Daoy (cell line): ENCODE measurements around the gene PGLYRP3. TPM values are rescaled to one million over a fixed set of nuclear protein-coding genes. Genes with fewer than 3 reads are reported as not detected.
A peak's percentile ranks its signal among the peaks of the same experiment; 100 is the strongest.

Experiments
- DNase-seq: peaks from one replicate; pipeline ENCODE4 v3.0.0-alpha.2; 2015; ENCODE audit warnings: low read depth
- total RNA-seq: library from RNA; depleted of rRNA; stranded (reverse); fragments of >200 nt; shearing (Covaris generic); gene quantifications from 2 replicates; pipeline ENCODE4 v1.2.3, GENCODE V29; 2014

The PGLYRP3 gene
- total RNA-seq, 1 experiment from 2014 or later = not detected

DNA sequence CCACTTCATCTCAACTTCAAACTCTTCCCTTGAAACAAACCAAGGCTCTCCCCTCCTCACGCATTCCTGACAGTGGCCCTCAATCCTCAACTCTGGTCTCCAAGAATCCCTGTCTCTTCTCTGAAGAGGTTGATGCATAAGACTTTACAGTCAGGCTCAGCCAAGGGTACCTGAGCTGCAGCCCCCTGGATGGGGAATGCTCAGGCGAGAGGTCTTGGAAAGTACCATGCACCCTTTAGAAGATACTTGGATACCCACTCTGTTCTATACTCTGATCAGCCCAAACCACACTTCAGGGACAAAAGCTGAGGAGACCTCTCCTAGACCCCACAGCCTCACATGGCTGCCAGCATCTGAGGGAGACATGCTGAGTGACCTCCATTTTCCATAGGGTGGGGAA lies 536 bp upstream of the PGLYRP3 start:
- no peak for DNase-seq

GRCh38 chr1:153310526-153310925 lies 2.2 kb downstream of the PGLYRP3 start:
- no peak for DNase-seq

GRCh38 chr1:153309441-153309840 lies 3.3 kb downstream of the PGLYRP3 start:
- no peak for DNase-seq

DNA sequence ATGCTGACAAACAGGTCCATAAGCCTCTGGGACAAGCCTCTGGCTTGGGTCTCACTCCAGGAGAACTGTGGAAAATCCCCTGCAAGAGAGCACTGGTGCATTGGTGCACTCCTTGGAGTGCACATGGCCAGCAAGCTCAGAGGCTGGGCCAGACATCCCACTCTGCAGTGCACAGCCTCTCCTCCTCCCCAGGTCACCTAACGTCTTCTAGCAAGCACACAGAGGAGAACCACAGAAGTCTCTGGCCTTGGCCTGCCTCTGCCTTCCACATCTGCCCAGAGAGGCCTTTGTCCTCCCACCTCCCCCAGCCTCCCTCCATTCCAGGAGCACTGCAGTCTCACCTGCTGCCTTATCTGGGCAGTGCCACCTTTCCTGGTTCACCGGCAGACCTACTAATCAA lies 4.2 kb downstream of the PGLYRP3 start:
- no peak for DNase-seq

DNA sequence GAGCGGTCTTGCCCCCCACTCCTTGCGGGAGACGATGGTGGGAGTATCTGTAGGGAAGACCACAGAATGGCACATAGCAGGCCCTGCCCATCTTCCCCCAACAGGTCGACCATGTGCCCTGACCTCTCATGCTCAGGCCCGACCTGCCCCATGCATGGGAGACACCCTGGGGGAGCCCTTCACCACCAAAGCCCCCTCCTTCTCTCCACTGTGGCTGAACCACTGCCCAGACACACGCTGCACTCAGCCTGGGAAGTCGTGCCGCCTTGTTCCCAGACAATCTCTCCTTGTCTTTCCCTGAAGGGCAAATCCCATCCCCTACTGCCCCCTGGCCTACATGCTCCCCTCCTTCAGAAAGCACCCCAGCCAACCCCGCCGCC lies 5.5 kb downstream of the PGLYRP3 start:
- DNase-seq = no peak

DNA sequence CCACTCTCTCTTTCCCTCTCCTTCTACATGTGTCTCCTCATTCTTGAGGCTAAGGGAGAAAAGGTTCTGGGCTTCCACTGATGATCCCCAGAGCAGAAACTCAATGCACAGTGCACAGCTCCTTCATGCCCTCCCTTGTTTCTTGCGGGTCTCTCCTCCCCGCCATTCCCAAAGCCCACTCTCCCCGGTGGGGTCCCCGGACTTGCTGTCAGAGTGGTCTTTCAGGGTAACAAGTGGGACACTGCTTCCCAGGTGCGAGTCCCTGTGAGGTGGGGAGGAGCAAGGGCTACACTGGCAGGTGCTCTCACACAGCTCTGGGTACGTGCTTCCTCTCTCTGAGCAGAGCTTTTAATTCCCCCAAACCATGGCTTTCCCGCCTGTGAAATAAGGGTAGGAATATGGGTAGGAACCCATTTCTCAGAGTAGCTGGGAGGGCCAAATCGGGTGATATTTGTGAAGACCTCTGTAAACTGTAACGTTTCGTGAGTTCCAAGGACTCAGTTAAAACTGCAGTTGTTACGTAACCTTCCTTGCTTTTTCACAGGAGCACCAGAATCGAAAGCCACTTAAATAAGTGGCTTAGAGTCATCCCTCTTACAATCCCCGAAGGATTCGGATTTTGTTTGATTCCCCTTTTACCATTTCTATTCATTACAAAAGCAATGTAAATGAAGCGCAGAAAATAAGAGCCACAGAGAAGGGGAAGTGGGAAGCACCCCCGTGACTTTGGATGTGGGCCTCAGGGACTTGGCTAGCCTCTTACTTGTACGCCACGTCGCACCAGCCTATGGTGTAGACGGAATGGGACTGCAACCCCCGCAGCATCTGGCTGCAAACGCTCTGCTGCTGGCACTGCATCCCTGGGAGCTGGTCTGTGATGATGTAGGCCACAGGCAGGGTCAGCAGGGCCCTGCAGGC lies 6.2 kb downstream of the PGLYRP3 start:
- no peak for DNase-seq

- DNase-seq = no peak
Observed at GRCh38 chr1:153305682-153306081, 7.1 kb downstream of the PGLYRP3 start.

GRCh38 chr1:153302308-153302707 lies 10.4 kb downstream of the PGLYRP3 start:
- no peak for DNase-seq

DNA sequence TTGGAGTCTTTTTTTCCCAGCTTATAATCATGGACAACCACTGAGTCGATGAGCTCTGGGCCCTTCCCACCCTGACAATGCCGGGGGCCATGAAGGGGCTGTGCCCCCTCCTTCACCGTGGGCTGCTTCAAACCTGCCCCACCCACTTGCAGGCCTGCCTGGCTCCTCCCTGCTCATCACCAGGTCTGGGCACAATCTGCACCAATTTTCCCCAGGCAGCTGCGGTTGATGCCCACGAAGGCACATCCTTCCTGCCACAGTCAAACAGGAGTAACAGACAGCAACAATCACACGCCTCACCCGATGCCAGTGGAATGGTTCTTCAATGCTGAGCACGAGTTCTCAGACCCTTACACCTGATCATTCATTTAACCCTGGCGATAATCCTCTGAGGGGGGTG lies 18.9 kb downstream of the PGLYRP3 start:
- DNase-seq = no peak

GRCh38 chr1:153293480-153293775 lies 19.3 kb downstream of the PGLYRP3 start:
- DNase-seq = no peak

DNA sequence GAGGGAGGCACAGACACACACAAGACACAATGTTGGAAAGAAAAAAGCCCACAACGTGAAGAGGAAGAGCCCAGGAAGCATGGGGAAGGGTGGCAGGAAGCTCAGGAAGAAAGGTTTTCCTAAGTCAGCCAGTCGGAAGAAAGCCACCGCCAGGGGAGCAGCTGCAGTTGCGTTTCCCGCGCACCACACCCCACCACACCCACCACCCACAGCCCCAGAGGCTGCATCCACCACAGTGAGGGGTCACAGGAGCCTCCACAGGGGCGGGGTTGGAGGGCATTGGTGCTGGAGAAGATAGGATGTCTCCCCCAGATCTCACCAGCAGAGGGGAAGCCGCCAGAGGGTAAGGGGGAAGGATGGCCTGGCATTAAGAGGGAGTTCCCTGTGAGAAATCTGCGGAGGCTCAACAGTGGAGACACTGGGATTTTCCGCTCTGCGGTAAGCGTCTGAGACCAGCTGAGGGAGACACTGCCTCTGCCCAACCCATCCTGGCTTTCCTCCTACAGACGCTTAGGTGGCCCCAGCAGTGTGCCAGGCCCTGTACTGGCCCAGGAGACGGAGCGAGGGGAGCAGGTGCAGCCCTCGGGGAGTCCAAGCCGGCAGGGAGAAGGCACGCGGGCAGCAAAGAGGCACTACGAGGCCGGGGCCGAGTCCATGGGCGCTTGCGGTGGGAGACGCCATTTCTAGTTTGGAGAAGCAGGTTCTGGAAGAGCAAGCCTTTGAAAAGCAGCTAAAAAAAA lies 19.8 kb downstream of the PGLYRP3 start:
- DNase-seq = peak; percentile 14

DNA sequence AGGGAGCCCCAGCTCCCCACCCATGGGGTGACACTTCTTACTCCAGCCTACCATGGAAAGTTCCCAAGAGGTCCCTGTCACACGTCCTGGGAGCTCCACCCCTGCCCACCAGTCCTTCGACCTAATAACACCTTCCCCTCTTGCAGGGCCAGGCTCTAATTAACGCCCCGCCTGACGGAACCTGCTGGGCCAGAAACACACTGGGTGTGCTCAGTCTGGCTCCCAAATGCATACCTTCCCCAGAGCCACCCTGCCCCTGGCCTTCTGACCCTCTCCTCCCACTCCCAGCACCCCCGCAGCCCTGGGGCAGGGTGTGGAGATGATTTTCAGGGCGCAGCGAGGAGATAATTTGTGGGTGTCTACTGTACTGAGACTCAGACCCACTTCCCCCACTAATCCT lies 20.6 kb downstream of the PGLYRP3 start:
- DNase-seq = no peak

- no peak for DNase-seq
Observed at GRCh38 chr1:153291514-153291913, 21.2 kb downstream of the PGLYRP3 start.

DNA sequence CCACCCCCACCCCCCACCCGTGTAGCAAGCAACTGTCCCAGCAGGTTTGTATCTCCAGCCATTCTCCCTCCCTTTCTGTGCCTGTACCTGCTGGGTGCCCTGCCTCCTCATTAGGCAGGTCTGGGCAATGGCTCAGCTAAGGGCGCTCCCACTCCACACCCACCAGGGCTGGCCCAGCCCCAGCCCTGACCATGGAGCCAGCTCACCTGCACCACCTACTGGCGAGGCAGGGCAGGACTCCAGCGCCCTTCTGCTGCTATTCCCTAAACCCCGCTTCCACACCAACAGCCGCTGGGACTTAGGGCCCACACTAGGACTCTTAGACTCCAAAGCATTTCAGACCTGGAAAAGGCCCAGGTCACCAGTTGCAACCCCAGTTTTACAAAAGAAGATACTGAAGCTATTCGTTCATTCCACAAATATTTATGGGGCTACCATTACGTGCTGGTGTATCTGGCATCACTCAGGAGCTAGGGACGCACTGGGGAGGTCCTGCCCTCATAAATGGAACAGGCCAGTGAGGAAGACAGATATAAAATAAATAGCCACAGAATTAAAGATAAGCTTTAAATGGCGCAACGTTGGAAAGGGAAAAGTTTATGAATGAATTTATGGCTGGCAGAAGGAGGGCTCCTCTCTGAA lies 24.0 kb downstream of the PGLYRP3 start:
- peak; percentile 60 for DNase-seq

- DNase-seq = peak; percentile 47
Observed at GRCh38 chr1:153277852-153278251, 34.9 kb downstream of the PGLYRP3 start.

- DNase-seq = no peak
Observed at GRCh38 chr1:153272186-153272585, 40.6 kb downstream of the PGLYRP3 start.

DNA sequence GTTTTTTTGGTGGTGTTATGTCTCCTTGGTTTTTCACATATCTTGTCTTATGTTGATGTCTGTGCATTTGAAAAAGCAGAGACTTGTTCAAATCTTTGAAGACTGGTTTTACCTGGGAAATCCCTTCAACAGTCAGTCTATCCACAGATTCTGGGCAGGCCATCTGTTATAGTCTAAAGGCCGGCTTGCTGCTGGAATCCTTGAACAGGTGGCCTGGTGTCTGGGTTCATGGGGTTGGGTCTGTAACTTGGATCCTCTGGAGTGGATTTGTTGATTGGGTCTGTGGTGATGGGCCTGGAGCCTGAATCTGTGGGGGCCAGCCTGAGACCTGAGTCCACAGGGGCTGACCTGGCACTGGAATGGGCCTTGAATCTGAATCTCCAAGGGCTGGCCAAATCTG lies 41.0 kb downstream of the PGLYRP3 start:
- no peak for DNase-seq

DNA sequence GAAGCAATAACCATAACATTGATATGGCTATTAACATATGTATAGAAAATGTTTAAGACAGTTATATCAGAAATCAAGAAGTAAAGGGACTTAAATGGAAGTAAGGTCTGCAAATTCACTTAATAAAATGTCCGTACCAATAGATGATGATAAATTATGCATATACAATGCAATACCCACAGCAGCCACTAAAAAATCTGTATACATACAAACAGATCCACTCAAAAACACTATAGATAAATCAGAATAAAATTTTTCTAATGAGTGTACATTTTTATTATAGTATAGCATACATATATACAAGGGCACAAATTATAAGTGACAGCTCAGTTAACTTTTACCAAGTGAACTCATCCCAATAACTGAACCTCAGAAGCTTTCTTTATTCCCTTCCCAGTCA lies 47.3 kb downstream of the PGLYRP3 start:
- DNase-seq = no peak

DNA sequence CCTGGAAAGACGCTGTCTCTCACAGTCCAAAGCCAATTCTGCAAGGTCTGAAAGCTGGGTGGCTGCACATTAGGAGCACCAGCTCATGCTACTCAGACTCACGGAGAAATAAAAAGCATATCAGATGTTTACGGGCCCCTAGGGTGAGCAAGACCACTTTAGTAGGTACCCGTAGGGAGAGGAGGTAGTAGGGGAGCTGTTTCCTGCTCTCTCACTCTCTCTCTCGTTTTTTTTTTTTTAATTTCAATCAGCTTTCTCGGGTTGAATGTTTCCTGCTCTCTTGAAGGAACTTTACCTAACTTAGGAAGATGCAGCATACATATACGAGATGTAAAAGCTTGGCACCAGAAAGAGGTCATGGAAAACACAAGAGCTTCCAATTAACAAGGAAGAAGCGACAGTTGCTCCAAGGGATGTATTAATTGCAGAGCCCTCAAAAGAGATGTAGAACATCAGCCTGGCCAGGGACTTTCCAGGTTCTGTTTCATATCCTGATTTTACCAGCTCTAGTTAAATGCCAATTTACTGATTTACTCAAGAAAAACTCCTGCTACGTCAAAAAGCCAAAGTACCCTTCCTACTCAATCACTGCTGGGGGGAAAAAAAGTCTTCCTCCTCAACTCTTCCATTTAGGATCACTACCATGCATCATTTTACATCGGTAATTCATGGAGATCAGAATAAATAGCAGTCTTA lies 50.1 kb downstream of the PGLYRP3 start:
- no peak for DNase-seq

DNA sequence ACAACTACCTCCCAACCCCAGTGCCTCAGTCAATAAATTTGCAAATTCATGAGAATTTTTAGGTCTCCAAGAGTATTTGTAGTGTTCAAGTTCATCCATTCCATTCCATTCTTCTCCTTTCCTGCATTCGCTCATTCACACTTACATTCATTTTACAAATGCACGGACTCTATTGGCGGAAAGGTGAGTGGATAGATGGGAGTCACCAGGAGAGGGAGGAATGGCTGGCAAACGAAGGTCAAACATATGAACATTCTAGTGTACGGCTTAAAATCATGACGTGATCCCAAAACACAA lies 50.7 kb downstream of the PGLYRP3 start:
- no peak for DNase-seq

DNA sequence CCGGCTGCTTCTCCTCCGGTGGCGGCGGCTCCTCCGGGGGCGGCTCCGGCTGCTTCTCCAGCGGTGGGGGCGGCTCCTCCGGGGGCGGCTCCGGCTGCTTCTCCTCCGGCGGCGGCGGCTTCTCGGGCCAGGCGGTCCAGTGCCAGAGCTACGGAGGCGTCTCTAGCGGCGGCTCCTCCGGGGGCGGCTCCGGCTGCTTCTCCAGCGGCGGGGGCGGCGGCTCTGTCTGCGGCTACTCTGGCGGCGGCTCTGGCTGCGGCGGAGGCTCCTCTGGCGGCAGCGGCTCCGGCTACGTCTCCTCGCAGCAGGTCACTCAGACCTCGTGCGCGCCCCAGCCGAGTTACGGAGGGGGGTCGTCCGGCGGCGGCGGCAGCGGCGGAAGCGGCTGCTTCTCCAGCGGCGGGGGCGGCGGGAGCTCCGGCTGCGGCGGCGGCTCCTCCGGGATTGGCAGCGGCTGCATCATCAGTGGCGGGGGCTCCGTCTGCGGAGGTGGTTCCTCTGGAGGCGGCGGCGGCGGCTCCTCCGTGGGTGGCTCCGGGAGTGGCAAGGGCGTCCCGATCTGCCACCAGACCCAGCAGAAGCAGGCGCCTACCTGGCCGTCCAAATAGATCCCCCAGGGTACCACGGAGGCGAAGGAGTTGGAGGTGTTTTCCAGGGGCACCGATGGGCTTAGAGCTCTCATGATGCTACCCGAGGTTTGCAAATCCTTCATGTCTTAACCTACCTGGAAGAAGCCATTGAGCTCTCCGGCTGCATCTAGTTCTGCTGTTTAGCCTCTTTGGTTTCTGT lies 51.3 kb downstream of the PGLYRP3 start:
- DNase-seq = peak; percentile 37
